Measurements from ENCODE around the gene SCFD2. TPM values are rescaled to one million over a fixed set of nuclear protein-coding genes. Genes with fewer than 3 reads are reported as not detected.

Gene SCFD2
- total RNA-seq, 1 donor from 2014 or later = 16.2 TPM

DNA sequence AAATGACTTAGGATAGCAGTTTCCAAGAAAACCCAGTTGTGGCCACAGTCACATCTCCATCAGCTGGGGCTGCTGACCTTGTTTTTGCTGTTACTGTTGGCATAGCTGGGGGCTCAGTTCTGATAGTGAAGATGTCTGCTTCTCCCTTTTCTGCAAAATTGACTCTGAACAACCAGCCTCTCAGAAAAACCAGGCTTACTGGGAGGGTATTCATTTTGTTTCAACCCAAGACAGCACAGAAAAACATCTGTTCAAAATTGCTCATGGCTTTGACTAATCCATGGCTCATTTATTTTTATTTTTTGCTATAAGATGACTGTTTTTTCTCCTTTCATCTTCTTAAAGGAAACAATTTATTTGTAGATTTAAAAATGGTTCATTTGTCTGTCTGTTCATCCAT lies 450.7 kb downstream of the SCFD2 start:
- Histone ChIP-seq H3K27me3 (ENCODE audit: control insufficient read depth in 3 of 3, insufficient read depth in 3 of 3, low read length in 3 of 3) (no peaks in the 10 kb centered on the region), H3K9ac (ENCODE audit: low read depth in 1 of 3, low read length in 3 of 3) (no peak overlapping the region), H3K27ac (ENCODE audit: low read depth, low read length) (no peak overlapping the region), H3K4me3 (ENCODE audit: low read length in 3 of 3) (no peak overlapping the region), H3K9me3 (ENCODE audit: control insufficient read depth in 3 of 3, low read length in 3 of 3) (no peaks in the 10 kb centered on the region), H3K36me3 (ENCODE audit: control insufficient read depth in 3 of 3, insufficient read depth in 3 of 3, low read length in 3 of 3) (no peaks in the 10 kb centered on the region), H3K4me1 (ENCODE audit: control insufficient read depth in 3 of 3, insufficient read depth in 3 of 3, low read length in 3 of 3) (no peaks in the 10 kb centered on the region)

DNA sequence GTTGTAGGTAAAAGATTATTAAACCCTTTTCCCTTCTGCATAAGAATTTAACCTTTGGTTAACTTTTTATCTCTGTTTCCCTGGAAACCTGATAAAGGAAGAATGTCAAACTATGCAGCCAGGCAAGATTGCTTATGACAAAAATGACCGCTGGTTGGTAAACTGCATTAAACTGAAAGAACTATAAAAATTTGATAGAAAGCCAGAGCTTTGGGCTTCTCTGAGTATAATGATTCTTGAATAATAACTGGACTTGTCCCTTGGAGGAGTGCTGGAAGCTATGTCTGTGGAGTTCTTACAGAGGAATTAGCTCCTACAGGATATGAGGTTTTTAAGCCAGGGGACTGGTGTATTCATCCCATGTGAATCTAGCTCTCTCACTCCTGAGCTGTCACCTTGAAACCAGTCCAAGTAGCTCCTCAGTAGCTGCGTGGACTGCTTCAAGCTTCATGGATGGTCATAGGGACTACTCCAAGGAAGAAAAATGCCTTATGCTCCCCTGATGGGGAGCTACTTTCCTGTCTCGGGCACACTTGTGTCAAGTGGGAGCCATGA lies 451.7 kb downstream of the SCFD2 start:
- Histone ChIP-seq H3K27ac (ENCODE audit: low read depth, low read length) (no peak overlapping the region), H3K9me3 (ENCODE audit: control insufficient read depth in 3 of 3, low read length in 3 of 3) (no peaks in the 10 kb centered on the region)

DNA sequence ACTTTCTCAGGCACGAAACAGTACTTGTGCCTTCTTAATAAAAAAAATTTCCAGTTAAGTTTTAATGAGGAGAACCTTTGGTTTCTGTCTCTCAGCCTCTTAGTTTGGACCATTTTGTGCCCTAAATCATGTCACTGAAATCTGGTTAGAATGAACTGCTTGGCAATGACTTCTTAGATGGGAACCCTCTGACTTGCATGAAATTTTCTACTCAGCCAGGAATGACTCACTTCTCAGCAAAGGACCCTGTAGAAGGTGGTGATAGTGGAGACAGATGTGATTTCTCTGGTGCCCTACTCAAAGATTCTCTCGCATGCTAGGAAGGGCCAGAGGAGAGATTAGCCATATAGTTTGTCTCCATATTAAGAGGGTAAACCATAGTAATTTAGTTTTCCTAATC lies 453.3 kb downstream of the SCFD2 start:
- Histone ChIP-seq H3K27me3 (ENCODE audit: control insufficient read depth in 3 of 3, insufficient read depth in 3 of 3, low read length in 3 of 3) (no peaks in the 10 kb centered on the region), H3K9ac (ENCODE audit: low read depth in 1 of 3, low read length in 3 of 3) (no peak overlapping the region), H3K4me1 (ENCODE audit: control insufficient read depth in 3 of 3, insufficient read depth in 3 of 3, low read length in 3 of 3) (no peaks in the 10 kb centered on the region), H3K36me3 (ENCODE audit: control insufficient read depth in 3 of 3, insufficient read depth in 3 of 3, low read length in 3 of 3) (no peaks in the 10 kb centered on the region), H3K4me3 (ENCODE audit: low read length in 3 of 3) (no peak overlapping the region), H3K9me3 (ENCODE audit: control insufficient read depth in 3 of 3, low read length in 3 of 3) (no peaks in the 10 kb centered on the region), H3K27ac (ENCODE audit: low read depth, low read length) (no peak overlapping the region)

More for the DNA sequence above, 451.7 kb downstream of the SCFD2 start:
- H3K27me3 ChIP-seq (ENCODE audit: control insufficient read depth in 3 of 3, insufficient read depth in 3 of 3, low read length in 3 of 3) = no peaks in the 10 kb centered on the region
- H3K4me3 ChIP-seq (ENCODE audit: low read length in 3 of 3) = no peak overlapping the region
- H3K4me1 ChIP-seq (ENCODE audit: control insufficient read depth in 3 of 3, insufficient read depth in 3 of 3, low read length in 3 of 3) = no peaks in the 10 kb centered on the region
- H3K36me3 ChIP-seq (ENCODE audit: control insufficient read depth in 3 of 3, insufficient read depth in 3 of 3, low read length in 3 of 3) = no peaks in the 10 kb centered on the region
- H3K9ac ChIP-seq (ENCODE audit: low read depth in 1 of 3, low read length in 3 of 3) = no peak overlapping the region

DNA sequence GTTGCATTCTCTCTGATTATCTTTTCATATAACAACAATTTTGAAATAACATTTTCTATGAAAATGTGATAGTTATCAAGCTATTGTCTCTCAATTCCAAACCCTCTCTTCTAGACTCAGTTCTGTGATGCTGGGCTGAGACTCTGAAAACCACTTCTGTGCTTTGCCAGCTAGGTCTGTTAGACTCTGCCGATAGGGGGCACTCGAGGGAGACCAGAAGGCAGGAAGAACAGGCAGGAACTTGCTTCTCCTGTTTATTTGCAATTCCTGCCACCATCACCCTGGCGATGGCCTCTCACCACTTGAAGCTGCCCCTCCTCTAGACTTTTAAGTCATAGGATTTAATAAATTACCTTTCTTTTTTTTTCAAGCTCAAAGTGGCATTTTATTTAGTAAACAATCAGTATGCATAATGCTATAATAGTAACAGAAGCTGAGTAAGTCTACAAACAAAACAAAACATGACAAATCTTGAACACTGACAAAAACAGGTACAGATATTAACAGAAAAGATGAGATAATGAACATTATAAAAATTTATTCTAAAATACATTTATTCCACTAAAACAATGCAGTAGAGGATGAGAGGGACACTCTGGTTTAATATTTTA lies 454.1 kb downstream of the SCFD2 start:
- no peaks in the 10 kb centered on the region for H3K4me1 ChIP-seq (ENCODE audit: control insufficient read depth in 3 of 3, insufficient read depth in 3 of 3, low read length in 3 of 3)

DNA sequence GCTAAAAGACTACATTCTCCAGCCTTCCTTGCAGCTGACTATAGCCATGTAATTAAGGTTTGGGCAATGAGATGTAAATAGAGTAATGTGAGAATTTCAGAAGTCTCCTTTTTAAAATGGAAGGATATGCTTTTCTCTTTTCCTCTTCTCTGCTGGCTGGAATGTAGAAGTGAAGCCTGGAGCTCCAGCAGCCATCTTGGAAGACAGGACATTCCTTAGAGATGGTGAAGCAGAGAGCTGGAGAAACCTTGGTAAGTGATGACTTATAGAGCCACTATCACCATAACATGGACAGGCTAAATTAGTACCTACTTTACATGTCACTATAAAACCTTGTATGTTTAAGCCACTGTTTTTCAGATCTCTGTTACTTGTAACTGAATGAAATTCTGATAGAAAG lies 455.7 kb downstream of the SCFD2 start:
- Histone ChIP-seq H3K27me3 (ENCODE audit: control insufficient read depth in 3 of 3, insufficient read depth in 3 of 3, low read length in 3 of 3) (no peaks in the 10 kb centered on the region), H3K4me3 (ENCODE audit: low read length in 3 of 3) (no peak overlapping the region), H3K36me3 (ENCODE audit: control insufficient read depth in 3 of 3, insufficient read depth in 3 of 3, low read length in 3 of 3) (no peaks in the 10 kb centered on the region), H3K9ac (ENCODE audit: low read depth in 1 of 3, low read length in 3 of 3) (no peak overlapping the region), H3K4me1 (ENCODE audit: control insufficient read depth in 3 of 3, insufficient read depth in 3 of 3, low read length in 3 of 3) (no peaks in the 10 kb centered on the region), H3K9me3 (ENCODE audit: control insufficient read depth in 3 of 3, low read length in 3 of 3) (no peaks in the 10 kb centered on the region), H3K27ac (ENCODE audit: low read depth, low read length) (no peak overlapping the region)

More for the DNA sequence above, 454.1 kb downstream of the SCFD2 start:
- Histone ChIP-seq H3K27me3 (ENCODE audit: control insufficient read depth in 3 of 3, insufficient read depth in 3 of 3, low read length in 3 of 3) (no peaks in the 10 kb centered on the region), H3K4me3 (ENCODE audit: low read length in 3 of 3) (no peak overlapping the region), H3K9me3 (ENCODE audit: control insufficient read depth in 3 of 3, low read length in 3 of 3) (no peaks in the 10 kb centered on the region), H3K9ac (ENCODE audit: low read depth in 1 of 3, low read length in 3 of 3) (no peak overlapping the region), H3K36me3 (ENCODE audit: control insufficient read depth in 3 of 3, insufficient read depth in 3 of 3, low read length in 3 of 3) (no peaks in the 10 kb centered on the region), H3K27ac (ENCODE audit: low read depth, low read length) (no peak overlapping the region)

DNA sequence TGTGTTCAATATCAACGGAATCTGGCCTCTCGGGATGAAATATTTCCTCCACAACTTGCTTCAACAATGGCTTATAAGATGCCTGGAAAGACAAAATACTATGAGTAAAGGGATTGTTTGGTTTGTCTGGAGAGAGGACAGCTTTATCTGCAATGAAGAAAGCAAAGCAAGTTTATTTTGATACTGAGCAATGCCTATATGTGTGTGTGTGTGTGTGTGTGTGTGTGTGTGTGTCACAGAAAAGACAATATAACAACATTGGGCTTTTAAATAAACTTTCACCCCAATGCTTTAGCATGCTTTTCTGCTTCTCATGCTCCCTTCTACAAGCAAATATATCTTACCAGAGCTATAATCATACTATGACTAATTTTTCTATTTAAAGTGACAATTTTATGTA lies 458.4 kb downstream of the SCFD2 start:
- no peaks in the 10 kb centered on the region for H3K4me1 ChIP-seq (ENCODE audit: control insufficient read depth in 3 of 3, insufficient read depth in 3 of 3, low read length in 3 of 3)
- H3K27ac ChIP-seq (ENCODE audit: low read depth, low read length) = no peak overlapping the region
- no peaks in the 10 kb centered on the region for H3K36me3 ChIP-seq (ENCODE audit: control insufficient read depth in 3 of 3, insufficient read depth in 3 of 3, low read length in 3 of 3)
- H3K4me3 ChIP-seq (ENCODE audit: low read length in 3 of 3) = no peak overlapping the region
- H3K9me3 ChIP-seq (ENCODE audit: control insufficient read depth in 3 of 3, low read length in 3 of 3) = no peaks in the 10 kb centered on the region
- no peak overlapping the region for H3K9ac ChIP-seq (ENCODE audit: low read depth in 1 of 3, low read length in 3 of 3)
- H3K27me3 ChIP-seq (ENCODE audit: control insufficient read depth in 3 of 3, insufficient read depth in 3 of 3, low read length in 3 of 3) = no peaks in the 10 kb centered on the region

DNA sequence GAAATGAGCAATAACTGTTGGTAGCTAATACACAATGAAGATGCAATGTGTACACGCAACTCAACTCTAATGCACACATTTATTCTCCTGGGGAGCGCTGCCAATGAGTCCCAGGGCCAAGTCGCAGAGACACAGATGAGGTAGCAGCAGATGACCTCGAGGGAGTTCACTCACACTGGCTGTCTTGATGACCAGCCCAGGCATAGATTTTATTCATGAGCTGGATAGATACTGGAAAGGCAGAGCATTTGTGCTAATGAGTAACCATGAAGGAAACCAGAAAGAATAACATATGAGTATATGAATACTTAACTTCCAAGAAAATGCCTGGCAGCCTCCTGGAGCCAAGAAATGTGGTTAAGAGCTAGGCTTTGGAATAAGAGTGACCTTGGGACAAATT lies 461.4 kb downstream of the SCFD2 start:
- Histone ChIP-seq H3K27ac (ENCODE audit: low read depth, low read length) (no peak overlapping the region), H3K4me3 (ENCODE audit: low read length in 3 of 3) (no peak overlapping the region), H3K36me3 (ENCODE audit: control insufficient read depth in 3 of 3, insufficient read depth in 3 of 3, low read length in 3 of 3) (no peaks in the 10 kb centered on the region), H3K9ac (ENCODE audit: low read depth in 1 of 3, low read length in 3 of 3) (no peak overlapping the region), H3K4me1 (ENCODE audit: control insufficient read depth in 3 of 3, insufficient read depth in 3 of 3, low read length in 3 of 3) (no peaks in the 10 kb centered on the region), H3K27me3 (ENCODE audit: control insufficient read depth in 3 of 3, insufficient read depth in 3 of 3, low read length in 3 of 3) (no peaks in the 10 kb centered on the region), H3K9me3 (ENCODE audit: control insufficient read depth in 3 of 3, low read length in 3 of 3) (no peaks in the 10 kb centered on the region)

DNA sequence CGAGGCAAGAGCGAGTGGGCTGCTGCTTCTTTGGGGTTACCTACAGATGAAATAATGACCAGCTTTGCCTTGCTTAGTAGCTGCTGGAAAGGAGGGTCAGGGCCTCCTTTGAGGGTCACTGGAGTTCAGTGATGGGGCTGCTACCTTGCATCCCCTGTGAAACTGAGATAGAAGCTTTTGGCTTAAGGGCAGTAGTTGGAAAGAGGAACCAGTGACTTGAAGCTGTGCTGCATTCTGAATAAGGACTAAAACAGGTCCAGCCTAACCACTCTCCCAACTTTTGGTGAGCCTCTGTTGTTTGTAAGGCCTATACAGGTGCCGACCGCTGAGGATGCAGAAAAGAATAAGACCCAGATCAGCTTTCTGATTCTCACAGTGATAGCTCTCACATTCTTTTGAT lies 462.6 kb downstream of the SCFD2 start:
- H3K4me3 ChIP-seq (ENCODE audit: low read length in 3 of 3) = no peak overlapping the region
- no peak overlapping the region for H3K27ac ChIP-seq (ENCODE audit: low read depth, low read length)
- no peak overlapping the region for H3K9ac ChIP-seq (ENCODE audit: low read depth in 1 of 3, low read length in 3 of 3)
- H3K4me1 ChIP-seq (ENCODE audit: control insufficient read depth in 3 of 3, insufficient read depth in 3 of 3, low read length in 3 of 3) = no peaks in the 10 kb centered on the region
- H3K27me3 ChIP-seq (ENCODE audit: control insufficient read depth in 3 of 3, insufficient read depth in 3 of 3, low read length in 3 of 3) = no peaks in the 10 kb centered on the region
- no peaks in the 10 kb centered on the region for H3K9me3 ChIP-seq (ENCODE audit: control insufficient read depth in 3 of 3, low read length in 3 of 3)
- no peaks in the 10 kb centered on the region for H3K36me3 ChIP-seq (ENCODE audit: control insufficient read depth in 3 of 3, insufficient read depth in 3 of 3, low read length in 3 of 3)

DNA sequence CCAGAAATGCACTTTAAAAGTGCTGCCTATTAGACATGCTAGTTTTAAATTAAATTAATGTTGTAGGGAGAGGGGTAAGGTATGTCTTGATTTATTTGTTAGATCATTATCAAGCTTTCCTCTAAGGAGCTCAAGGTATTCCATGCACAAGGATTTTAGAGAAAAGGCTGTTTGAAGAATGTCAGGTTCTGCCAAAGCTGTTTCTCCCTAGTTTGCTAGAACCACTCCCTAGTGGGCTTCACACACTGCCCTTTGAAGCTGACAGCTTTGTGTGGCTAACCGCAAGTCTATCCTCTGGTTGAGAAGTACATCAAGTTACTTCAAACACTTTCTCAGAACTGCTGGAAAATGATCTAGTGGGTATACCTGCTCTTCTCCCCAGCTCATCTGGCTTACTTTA lies 471.4 kb downstream of the SCFD2 start:
- H3K4me1 ChIP-seq (ENCODE audit: control insufficient read depth in 3 of 3, insufficient read depth in 3 of 3, low read length in 3 of 3) = no peaks in the 10 kb centered on the region
- no peaks in the 10 kb centered on the region for H3K36me3 ChIP-seq (ENCODE audit: control insufficient read depth in 3 of 3, insufficient read depth in 3 of 3, low read length in 3 of 3)
- H3K9ac ChIP-seq (ENCODE audit: low read depth in 1 of 3, low read length in 3 of 3) = no peak overlapping the region
- H3K4me3 ChIP-seq (ENCODE audit: low read length in 3 of 3) = no peak overlapping the region
- H3K9me3 ChIP-seq (ENCODE audit: control insufficient read depth in 3 of 3, low read length in 3 of 3) = no peaks in the 10 kb centered on the region
- H3K27me3 ChIP-seq (ENCODE audit: control insufficient read depth in 3 of 3, insufficient read depth in 3 of 3, low read length in 3 of 3) = no peaks in the 10 kb centered on the region
- H3K27ac ChIP-seq (ENCODE audit: low read depth, low read length) = no peak overlapping the region

DNA sequence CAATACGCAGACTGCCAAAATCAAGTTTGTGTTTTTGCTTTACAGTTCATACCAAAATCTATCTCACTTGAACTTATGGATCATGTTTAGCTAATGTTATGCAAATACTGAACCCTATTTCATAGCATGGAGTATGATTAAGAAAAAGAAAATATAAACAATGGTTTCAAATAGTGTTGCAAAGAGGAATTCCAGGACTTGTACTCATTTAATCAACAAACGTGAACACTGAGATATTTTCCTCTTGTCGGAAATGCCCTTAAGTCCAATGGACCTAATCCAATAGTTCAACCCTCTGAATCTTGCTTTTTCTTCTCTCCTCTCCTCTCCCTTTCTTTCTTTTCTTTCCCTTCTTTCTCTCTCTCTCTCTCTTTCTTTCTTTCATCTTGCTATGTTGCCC lies 473.0 kb downstream of the SCFD2 start:
- Histone ChIP-seq H3K4me3 (ENCODE audit: low read length in 3 of 3) (no peak overlapping the region), H3K36me3 (ENCODE audit: control insufficient read depth in 3 of 3, insufficient read depth in 3 of 3, low read length in 3 of 3) (no peaks in the 10 kb centered on the region), H3K9ac (ENCODE audit: low read depth in 1 of 3, low read length in 3 of 3) (no peak overlapping the region), H3K27me3 (ENCODE audit: control insufficient read depth in 3 of 3, insufficient read depth in 3 of 3, low read length in 3 of 3) (no peaks in the 10 kb centered on the region), H3K27ac (ENCODE audit: low read depth, low read length) (no peak overlapping the region), H3K9me3 (ENCODE audit: control insufficient read depth in 3 of 3, low read length in 3 of 3) (no peaks in the 10 kb centered on the region), H3K4me1 (ENCODE audit: control insufficient read depth in 3 of 3, insufficient read depth in 3 of 3, low read length in 3 of 3) (no peaks in the 10 kb centered on the region)
